Measurements from ENCODE around the gene CNST. TPM values are rescaled to one million over a fixed set of nuclear protein-coding genes. Genes with fewer than 3 reads are reported as not detected.

The CNST gene
- total RNA-seq, 1 donor from 2014 or later: 12.3 TPM

- H3K27me3 ChIP-seq (ENCODE audit: control insufficient read depth, insufficient read depth, low read length): no peaks in the 10 kb centered on the region
- TF ChIP-seq, protein P1, sequence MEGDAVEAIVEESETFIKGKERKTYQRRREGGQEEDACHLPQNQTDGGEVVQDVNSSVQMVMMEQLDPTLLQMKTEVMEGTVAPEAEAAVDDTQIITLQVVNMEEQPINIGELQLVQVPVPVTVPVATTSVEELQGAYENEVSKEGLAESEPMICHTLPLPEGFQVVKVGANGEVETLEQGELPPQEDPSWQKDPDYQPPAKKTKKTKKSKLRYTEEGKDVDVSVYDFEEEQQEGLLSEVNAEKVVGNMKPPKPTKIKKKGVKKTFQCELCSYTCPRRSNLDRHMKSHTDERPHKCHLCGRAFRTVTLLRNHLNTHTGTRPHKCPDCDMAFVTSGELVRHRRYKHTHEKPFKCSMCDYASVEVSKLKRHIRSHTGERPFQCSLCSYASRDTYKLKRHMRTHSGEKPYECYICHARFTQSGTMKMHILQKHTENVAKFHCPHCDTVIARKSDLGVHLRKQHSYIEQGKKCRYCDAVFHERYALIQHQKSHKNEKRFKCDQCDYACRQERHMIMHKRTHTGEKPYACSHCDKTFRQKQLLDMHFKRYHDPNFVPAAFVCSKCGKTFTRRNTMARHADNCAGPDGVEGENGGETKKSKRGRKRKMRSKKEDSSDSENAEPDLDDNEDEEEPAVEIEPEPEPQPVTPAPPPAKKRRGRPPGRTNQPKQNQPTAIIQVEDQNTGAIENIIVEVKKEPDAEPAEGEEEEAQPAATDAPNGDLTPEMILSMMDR (IDR thresholded peaks at IDR 0.05; ENCODE audit: insufficient read depth, low read length, poor library complexity, severe bottlenecking): no peak
- no peak for DNase-seq (ENCODE audit: low read depth)
- peaks cover 1% of the 10 kb centered on the region for H3K36me3 ChIP-seq (ENCODE audit: control insufficient read depth, insufficient read depth, low read length)
- no peak overlapping the region for H3K4me3 ChIP-seq (ENCODE audit: low read depth, low read length)
These were observed 81.3 kb downstream of the CNST start for GRCh38 chr1:246647513-246647912.

DNA sequence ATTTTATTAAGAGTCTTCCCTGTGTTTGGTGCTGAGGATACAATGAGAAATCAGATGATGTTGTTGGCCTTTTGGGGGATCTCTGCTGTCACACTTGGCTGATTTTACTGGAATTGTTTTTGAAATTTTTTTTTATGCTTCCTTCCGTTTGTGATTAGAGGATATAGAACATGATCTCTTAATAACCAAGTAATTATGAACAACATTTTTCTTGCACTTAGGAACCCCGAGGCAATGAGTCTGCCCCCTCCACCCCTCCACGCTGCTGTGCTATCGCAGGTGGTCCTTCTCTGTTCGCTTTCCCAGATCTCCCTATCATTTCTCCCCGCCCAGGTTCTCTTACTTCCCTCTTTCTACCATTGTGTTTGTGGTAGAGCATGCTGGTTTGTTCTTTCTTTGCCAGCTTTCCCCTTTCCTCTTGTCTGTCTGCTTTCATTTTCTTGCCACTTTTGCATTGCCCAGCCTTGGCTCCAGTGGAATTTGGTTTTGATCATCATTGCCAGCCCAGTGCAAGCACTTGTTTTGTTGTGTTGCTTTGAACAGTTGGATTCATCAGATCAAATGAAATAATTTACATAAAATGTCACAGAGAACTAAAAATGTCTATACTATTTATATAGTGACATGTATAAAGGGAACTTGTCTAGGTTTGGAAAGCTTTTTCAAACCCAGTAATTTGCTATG, 84.9 kb downstream of the CNST start:
- Histone ChIP-seq H3K4me3 (ENCODE audit: low read depth, low read length) (no peak overlapping the region), H3K36me3 (ENCODE audit: control insufficient read depth, insufficient read depth, low read length) (no peaks in the 10 kb centered on the region), H3K27me3 (ENCODE audit: control insufficient read depth, insufficient read depth, low read length) (no peaks in the 10 kb centered on the region)
- TF ChIP-seq, protein P1 (IDR thresholded peaks at IDR 0.05; ENCODE audit: insufficient read depth, low read length, poor library complexity, severe bottlenecking): no peak
- no peak for DNase-seq (ENCODE audit: low read depth)

- TF ChIP-seq, protein P1 (IDR thresholded peaks at IDR 0.05; ENCODE audit: insufficient read depth, low read length, poor library complexity, severe bottlenecking): no peak
- Histone ChIP-seq H3K36me3 (ENCODE audit: control insufficient read depth, insufficient read depth, low read length) (no peaks in the 10 kb centered on the region), H3K27me3 (ENCODE audit: control insufficient read depth, insufficient read depth, low read length) (no peaks in the 10 kb centered on the region), H3K4me3 (ENCODE audit: low read depth, low read length) (no peak overlapping the region)
- DNase-seq (ENCODE audit: low read depth): no peak
These were observed 92.3 kb downstream of the CNST start for GRCh38 chr1:246658567-246658966.

- Histone ChIP-seq H3K27me3 (ENCODE audit: control insufficient read depth, insufficient read depth, low read length) (no peaks in the 10 kb centered on the region), H3K4me3 (ENCODE audit: low read depth, low read length) (no peak overlapping the region), H3K36me3 (ENCODE audit: control insufficient read depth, insufficient read depth, low read length) (no peaks in the 10 kb centered on the region)
- no peak for DNase-seq (ENCODE audit: low read depth)
- TF ChIP-seq, protein P1 (IDR thresholded peaks at IDR 0.05; ENCODE audit: insufficient read depth, low read length, poor library complexity, severe bottlenecking): no peak
These were observed 93.4 kb downstream of the CNST start for GRCh38 chr1:246659594-246660140.

DNA sequence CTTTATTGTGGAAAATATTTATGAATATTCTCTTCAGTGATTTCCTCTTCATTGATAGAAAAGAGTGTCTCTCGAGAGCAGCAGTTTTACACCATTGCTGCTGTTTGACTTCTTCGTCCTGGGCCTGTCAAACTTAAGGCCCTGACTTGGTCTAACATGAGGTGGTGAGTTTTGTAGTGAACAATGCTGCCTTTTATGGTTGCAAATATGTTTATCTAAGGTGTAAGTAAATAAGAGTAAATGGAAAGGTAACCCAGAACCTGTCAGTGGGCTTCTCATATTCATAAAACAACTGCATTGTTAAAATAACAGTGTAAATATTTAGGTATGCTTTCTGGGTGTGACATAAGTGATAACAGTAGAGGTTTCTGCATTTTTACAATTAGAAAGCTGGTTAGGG, 95.2 kb downstream of the CNST start:
- TF ChIP-seq, protein P1 (IDR thresholded peaks at IDR 0.05; ENCODE audit: insufficient read depth, low read length, poor library complexity, severe bottlenecking): no peak
- Histone ChIP-seq H3K27me3 (ENCODE audit: control insufficient read depth, insufficient read depth, low read length) (no peaks in the 10 kb centered on the region), H3K4me3 (ENCODE audit: low read depth, low read length) (no peak overlapping the region), H3K36me3 (ENCODE audit: control insufficient read depth, insufficient read depth, low read length) (no peaks in the 10 kb centered on the region)
- no peak for DNase-seq (ENCODE audit: low read depth)

DNA sequence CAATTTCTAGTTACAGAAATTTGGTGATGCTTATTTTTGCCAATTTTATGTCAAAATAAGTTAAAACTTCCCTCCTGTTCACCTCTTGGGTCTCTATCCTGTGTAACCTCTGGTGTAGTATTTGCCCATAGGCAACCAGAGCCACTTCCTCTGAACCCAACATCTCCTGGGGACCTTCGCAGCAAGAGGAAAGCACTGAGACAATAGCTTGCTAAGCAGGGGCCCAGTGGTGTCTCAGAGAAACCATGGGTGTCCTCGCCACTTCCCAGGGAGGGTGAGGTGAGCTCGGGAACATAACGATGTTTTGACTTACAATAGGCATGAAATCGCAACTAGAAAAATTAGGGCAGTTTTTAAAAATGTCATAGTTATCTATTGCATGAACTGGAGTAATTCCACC, 101.5 kb downstream of the CNST start:
- no peaks in the 10 kb centered on the region for H3K27me3 ChIP-seq (ENCODE audit: control insufficient read depth, insufficient read depth, low read length)
- no peaks in the 10 kb centered on the region for H3K36me3 ChIP-seq (ENCODE audit: control insufficient read depth, insufficient read depth, low read length)
- H3K4me3 ChIP-seq (ENCODE audit: low read depth, low read length): no peak overlapping the region
- TF ChIP-seq, protein P1 (IDR thresholded peaks at IDR 0.05; ENCODE audit: insufficient read depth, low read length, poor library complexity, severe bottlenecking): no peak
- DNase-seq (ENCODE audit: low read depth): no peak

Measured in kidney epithelial cell (primary cell).